IPS-NIHi11 (cell line): ENCODE results near the gene RAD9A.
"Not testable (repeated sequence)": the region's sequence is repeated elsewhere in the genome, so short reads cannot be mapped to it uniquely, and the experiment has no call there.

ENCODE experiments used
- DNase-seq: peaks from one replicate; pipeline ENCODE4 v3.0.0; 2012; ENCODE audit warnings: mixed read lengths, low spot score

The RAD9A gene

DNA sequence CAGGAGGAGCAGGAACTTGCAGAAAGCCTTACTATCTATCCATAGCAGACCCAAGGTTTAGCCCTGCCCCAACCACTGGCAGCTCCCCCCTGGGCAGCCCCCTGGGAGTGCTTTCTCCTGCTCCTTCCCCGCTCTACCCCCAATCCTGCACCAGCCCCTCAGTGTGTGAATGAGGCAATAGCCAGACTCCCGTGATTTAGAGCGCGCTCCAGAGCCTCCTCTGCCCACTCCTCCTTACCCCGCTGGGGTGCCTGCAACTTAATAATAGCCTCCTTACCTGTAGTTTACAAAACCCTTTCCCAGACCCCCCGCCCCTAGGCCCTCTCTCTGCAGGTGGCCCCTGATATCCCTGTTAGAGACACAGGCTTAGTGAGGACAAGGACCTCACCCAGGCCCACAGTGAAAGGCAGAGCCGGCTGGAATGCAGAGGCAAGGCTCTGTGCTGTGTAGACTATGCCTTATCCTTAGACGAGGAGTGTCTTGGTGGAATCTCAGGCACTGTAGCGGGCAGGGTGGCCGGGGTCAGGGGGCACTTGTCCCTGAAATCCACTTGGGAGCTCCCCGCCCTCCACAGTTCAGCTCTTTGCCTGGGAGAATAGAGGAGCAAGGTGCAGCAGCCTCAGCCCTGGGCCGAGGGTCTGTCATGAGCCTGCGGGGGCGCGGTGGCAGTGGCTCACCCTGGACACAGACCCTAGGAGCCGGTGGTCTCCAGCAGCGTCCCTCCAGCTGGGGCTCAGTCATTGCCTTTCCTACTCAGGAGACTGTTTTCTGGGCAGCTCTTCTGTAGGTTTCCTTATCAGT is 19.4 kb downstream of the RAD9A start:
- no peak for DNase-seq

- no peak for DNase-seq
Observed at GRCh38 chr11:67411785-67412152, 20.0 kb downstream of the RAD9A start.

DNA sequence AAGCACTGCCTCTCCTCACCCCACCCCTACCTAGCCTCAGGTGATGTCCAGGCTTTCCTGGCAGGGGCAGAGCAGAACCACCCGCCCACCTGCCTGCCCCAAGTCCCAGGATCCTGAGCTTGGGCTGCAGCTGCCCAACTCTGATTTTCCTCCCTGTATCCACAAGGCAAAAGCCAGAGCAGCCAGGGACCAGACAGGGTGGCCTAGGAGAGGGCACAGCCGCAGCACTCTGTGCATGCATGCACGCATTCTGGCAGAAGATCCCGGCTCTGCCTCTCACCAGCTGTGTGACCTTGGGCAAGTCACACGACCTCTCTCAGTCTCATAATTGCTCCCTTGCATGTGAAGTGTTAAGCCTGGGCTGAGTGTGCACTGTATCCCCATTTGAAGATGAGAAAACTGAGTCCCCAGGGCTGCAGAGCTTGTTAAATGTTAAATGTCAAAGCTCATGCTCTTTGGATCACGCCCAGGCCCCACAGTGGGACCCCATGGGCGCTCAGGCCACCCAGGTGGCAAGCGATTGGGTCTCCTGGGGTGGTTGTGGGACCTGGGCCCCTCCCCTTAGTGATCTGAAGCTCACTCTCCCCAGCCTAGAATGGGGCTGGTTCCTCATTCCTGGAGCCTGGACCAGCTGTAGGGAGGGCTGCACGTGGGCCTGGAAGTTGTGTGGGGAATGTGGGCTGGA is 20.9 kb downstream of the RAD9A start:
- DNase-seq: no peak

DNA sequence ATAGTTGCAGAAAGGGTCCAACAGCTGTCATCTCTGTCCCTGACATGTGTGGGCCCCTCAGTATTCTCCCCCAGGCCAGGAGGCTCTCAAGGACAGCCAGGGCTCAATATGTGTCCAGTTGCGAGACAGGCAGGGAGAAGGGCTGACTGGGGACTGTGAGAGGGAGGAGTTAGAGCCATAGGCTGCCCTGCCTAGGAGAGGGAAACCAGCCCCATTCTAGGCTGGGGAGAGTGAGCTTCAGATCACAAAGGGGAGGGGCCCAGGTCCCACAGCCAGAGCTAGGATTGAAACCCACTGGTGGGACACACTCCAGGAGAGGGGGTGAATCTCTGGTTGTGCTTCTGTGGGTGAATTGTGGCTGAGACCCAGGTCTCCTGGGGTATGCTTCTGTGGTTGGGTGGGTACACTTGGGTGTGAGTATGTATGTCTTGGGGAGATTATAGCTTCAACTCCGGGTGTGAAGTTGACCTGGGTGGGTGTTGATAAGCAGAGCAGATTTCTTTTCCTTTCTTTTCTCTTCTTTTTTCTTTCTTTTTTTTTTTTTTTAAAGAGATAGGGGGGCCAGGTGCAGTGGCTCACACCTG is 21.6 kb downstream of the RAD9A start:
- no peak for DNase-seq

DNA sequence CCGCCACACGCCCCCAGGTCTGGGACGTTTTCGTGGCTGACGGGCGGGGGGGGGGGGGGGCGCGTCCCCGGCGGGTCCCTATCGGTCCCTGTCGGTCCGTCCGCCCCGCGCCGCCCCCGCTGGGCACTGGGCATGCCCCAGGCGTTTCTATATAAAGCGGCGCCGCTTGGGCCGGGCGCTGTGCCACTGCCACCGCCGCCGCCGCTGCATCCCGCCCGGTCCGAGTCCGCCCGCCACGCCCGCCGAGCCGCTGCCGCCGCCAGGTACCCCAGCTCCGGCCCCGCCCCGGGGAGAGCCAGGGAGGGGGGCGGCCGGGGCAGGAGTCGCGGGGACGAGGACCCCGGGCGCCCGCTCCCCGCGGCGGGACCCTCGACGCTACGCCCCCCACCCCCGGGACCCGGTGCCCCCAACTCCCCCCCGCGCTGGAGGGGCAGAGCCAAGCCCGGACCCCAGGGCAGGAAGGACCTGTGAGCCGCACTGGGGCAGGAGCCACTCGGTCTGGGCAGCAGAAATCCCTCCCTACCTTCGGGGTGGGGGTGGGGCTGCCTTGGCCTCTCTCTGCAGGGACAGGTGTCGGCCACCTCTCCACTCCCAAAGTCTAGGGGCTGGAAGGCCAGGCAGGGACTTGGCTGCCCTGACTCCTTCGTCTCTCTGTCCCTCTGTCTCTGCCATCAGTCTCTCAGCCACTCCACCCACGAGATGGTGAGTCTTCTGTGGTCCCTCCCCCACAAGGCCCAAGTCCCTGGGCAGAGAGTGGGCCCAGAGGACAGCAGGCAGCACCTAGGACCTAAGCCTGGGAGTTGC is 23.9 kb downstream of the RAD9A start, which contains the start of gene CARNS1:
Gene CARNS1, plus strand, starts transcription at position 178 of the 804 bp plus-strand sequence. Its CDS starts 522 bp downstream, at position 700.
- DNase-seq: no peak

GRCh38 chr11:67416416-67417335 is 24.9 kb downstream of the RAD9A start:
- no peak for DNase-seq

- DNase-seq: no peak
Observed at GRCh38 chr11:67417425-67417824, 25.6 kb downstream of the RAD9A start.

DNA sequence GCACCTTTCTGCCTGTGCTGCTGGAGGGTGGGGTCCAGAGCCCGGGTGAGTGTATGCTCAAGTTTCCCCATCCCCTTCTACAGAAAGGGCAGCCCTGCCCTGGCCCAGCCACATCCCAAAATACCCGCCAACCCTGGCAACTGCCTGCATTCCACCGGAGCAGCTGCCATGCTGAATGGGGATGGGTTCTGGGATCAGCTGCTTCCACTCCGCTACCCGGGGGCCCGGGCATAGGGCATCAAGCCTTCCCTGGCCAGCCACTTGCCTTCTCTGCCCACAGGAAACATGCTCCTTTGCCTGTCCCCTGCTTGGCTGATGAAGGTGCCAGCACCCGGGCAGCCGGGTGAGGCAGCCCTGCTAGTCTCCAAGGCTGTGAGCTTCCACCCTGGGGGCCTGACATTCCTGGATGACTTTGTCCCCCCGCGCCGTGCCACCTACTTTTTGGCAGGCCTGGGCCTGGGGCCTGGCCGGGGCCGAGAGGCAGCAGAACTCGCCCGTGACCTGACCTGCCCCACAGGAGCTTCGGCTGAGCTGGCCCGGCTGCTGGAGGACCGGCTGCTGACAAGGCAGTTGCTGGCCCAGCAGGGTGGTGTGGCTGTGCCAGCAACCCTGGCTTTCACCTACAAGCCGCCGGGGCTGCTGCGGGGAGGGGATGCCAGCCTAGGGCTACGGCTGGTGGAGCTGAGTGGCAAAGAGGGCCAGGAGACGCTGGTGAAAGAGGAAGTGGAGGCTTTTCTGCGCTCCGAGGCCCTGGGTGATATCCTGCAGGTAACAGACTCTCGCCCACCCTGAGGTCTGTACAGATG is 26.9 kb downstream of the RAD9A start:
- no peak for DNase-seq

DNA sequence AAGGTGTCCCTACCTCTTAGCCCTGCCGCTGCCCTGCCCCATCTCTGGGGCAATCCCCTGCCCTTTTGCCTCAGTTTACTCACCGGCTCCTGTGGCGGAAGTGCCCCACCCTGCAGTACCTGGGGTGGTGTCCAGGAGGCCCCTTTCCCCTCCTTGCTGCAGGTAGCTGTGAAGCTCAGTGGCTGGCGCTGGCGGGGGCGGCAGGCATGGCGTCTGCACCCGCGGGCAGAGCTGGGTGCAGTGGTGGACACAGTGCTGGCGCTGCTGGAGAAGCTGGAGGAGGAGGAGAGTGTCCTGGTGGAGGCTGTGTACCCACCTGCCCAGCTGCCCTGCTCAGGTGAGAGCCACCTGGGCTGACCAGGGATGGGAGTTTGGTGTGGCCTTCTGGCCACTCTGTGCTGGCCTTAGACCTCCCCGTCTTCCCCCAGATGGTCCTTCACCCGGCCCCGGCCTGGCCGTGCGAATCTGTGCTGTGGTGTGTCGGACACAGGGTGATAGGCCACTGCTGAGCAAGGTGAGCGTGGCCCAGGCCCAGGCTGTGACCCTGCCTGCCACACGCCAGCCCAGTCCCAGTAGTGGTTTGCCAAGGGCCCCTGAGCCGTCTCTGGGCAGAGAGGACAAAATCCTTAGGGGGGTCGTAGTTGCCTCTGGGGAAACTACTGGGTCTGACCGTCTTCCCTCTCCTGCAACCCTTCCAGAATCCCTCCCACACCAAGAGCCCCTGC is 27.7 kb downstream of the RAD9A start:
- DNase-seq: no peak

DNA sequence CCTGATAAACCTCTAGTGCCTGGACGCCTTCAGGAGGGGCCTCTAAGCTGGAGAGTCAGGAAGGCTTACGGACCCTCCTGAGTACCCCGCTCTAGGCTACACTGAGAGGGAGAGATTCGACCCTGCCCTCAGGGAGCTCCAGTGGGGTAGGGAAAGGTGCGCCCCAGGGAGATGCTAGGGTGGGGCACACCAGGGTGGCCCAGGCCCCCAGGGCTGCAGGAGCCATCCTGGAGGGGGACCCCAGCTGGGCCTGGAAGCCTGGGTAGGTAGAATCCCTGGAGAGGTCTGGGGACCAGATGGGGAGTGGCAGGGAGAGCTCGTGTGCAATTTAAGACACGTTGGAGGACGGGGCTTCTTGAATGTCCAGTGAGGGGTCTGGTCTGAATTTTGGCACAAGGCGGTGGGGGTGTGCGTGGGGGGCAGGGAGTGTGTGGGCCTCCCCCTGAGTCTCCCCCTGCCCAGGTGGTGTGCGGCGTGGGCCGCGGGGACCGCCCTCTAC is 28.4 kb downstream of the RAD9A start:
- DNase-seq: no peak

DNA sequence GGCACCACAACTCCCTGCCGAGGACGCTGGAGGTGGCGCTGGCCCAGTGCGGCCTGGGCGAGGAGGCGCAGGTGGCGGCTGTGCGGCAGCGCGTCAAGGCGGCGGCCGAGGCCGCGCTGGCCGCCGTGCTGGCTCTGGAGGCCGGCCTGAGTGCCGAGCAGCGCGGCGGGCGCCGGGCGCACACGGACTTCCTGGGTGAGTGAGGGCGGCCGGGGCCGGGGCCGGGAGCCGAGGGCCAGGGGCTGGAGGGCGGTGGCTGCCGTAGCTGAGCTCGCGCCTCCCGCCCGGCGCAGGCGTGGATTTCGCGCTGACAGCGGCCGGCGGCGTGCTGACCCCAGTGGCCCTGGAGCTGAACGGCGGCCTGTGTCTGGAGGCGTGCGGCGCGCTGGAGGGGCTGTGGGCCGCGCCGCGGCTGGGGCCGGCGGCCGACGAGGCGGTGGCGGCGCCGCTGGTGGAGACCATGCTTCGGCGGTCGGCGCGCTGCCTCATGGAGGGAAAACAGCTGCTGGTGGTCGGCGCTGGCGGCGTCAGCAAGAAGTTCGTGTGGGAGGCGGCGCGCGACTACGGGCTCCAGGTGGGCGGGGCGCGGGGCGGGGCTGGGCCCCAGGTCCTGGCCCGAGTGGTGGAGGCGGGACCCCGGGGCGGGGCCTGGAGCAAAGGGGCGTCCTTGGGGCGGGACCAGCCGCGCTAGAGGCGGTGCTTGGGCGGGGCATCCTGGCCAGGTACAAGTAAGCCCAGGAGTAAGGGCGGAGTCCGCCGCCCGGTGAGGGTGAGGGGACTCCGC is 29.1 kb downstream of the RAD9A start:
- peak; percentile 99 for DNase-seq

- DNase-seq: no peak
Observed at GRCh38 chr11:67421430-67422031, 29.7 kb downstream of the RAD9A start.

GRCh38 chr11:67422891-67423290 is 31.1 kb downstream of the RAD9A start:
- DNase-seq: no peak

DNA sequence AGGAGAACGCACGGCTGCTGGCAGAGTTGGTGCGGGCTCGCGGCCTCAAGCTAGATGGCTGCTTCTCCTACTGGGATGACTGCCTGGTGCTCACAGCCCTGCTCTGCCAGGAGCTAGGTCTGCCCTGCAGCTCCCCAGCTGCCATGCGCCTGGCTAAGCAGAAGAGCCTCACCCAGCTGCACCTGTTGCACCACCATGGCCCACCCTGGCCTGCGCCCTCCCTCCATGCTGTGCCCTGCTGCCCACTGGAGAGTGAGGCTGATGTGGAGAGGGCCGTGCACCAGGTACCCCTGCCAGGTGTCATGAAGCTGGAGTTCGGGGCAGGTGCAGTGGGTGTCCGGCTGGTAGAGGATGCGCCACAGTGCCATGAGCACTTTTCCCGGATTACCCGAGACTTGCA is 31.7 kb downstream of the RAD9A start:
- no peak for DNase-seq

- DNase-seq: no peak
Observed at GRCh38 chr11:67423891-67424613, 32.3 kb downstream of the RAD9A start.

GRCh38 chr11:67427364-67427859 is 35.6 kb downstream of the RAD9A start:
- not testable (repeated sequence) for DNase-seq
